ENCODE measurements around the gene USP31. TPM values are rescaled to one million over a fixed set of nuclear protein-coding genes. Genes with fewer than 3 reads are reported as not detected.

USP31 gene
- total and polyA plus RNA-seq, 2 of the 8 experiments (the other 6 are each of a cell fraction or from before 2014, with no cell fraction given), result 6.7 to 19.0 TPM

GRCh38 chr16:23105309-23105708, 43.9 kb downstream of the USP31 start (continued):
- TF ChIP-seq SP1 (IDR thresholded peaks at IDR 0.05; ENCODE audit: low read depth, low read length), result no peak
